ENCODE measurements around the gene OR6Q1.

Gene OR6Q1

GRCh38 chr11:58046231-58046630, 15.5 kb downstream of the OR6Q1 start:
- no peak overlapping the region for H3K4me3 Mint-ChIP-seq
- H3K36me3 Mint-ChIP-seq (ENCODE audit: low read depth): no peaks in the 10 kb centered on the region
- DNase-seq: no peak
- no peak overlapping the region for H3K27ac Mint-ChIP-seq
- peaks cover 8% of the 10 kb centered on the region for H3K27me3 Mint-ChIP-seq (ENCODE audit: low read depth, poor library complexity)
- no peaks in the 10 kb centered on the region for H3K4me1 Mint-ChIP-seq
- H3K9me3 Mint-ChIP-seq: peaks cover 4% of the 10 kb centered on the region
- TF ChIP-seq CTCF (IDR thresholded peaks at IDR 0.05): no peak

GRCh38 chr11:58047818-58048217, 17.1 kb downstream of the OR6Q1 start:
- H3K4me1 Mint-ChIP-seq: no peaks in the 10 kb centered on the region
- peaks cover 8% of the 10 kb centered on the region for H3K27me3 Mint-ChIP-seq (ENCODE audit: low read depth, poor library complexity)

GRCh38 chr11:58055806-58056401, 25.2 kb downstream of the OR6Q1 start:
- H3K36me3 Mint-ChIP-seq (ENCODE audit: low read depth): no peaks in the 10 kb centered on the region
- H3K9me3 Mint-ChIP-seq: no peaks in the 10 kb centered on the region
- DNase-seq: no peak
- peaks cover under 1% of the 10 kb centered on the region for H3K27me3 Mint-ChIP-seq (ENCODE audit: low read depth, poor library complexity)
- no peak overlapping the region for H3K27ac Mint-ChIP-seq
- H3K4me1 Mint-ChIP-seq: peaks cover 7% of the 10 kb centered on the region
- H3K4me3 Mint-ChIP-seq: no peak overlapping the region
- no peak for TF ChIP-seq CTCF (IDR thresholded peaks at IDR 0.05)

More at GRCh38 chr11:58047818-58048217, 17.1 kb downstream of the OR6Q1 start:
- no peak for TF ChIP-seq CTCF (IDR thresholded peaks at IDR 0.05)
- Mint-ChIP-seq H3K4me3 (no peak overlapping the region), H3K27ac (no peak overlapping the region), H3K9me3 (peaks cover 4% of the 10 kb centered on the region), H3K36me3 (ENCODE audit: low read depth) (no peaks in the 10 kb centered on the region)
- DNase-seq: no peak

GRCh38 chr11:58057481-58057880, 26.7 kb downstream of the OR6Q1 start:
- Mint-ChIP-seq H3K4me1 (peaks cover 7% of the 10 kb centered on the region), H3K4me3 (no peak overlapping the region), H3K9me3 (no peaks in the 10 kb centered on the region), H3K27me3 (ENCODE audit: low read depth, poor library complexity) (peaks cover 3% of the 10 kb centered on the region), H3K27ac (no peak overlapping the region), H3K36me3 (ENCODE audit: low read depth) (no peaks in the 10 kb centered on the region)
- no peak for DNase-seq
- TF ChIP-seq CTCF (IDR thresholded peaks at IDR 0.05): no peak

- Mint-ChIP-seq H3K27ac (peak overlapping the region; percentile 60), H3K9me3 (no peaks in the 10 kb centered on the region), H3K36me3 (ENCODE audit: low read depth) (no peaks in the 10 kb centered on the region), H3K4me3 (no peak overlapping the region), H3K27me3 (ENCODE audit: low read depth, poor library complexity) (peaks cover 3% of the 10 kb centered on the region), H3K4me1 (peaks cover 7% of the 10 kb centered on the region)
- no peak for TF ChIP-seq CTCF (IDR thresholded peaks at IDR 0.05)
- no peak for DNase-seq
Measured at GRCh38 chr11:58058276-58059006, 27.7 kb downstream of the OR6Q1 start.

GRCh38 chr11:58059007-58059350, 28.2 kb downstream of the OR6Q1 start:
- H3K27me3 Mint-ChIP-seq (ENCODE audit: low read depth, poor library complexity): peaks cover 3% of the 10 kb centered on the region
- DNase-seq: no peak
- TF ChIP-seq CTCF (IDR thresholded peaks at IDR 0.05): no peak
- no peaks in the 10 kb centered on the region for H3K36me3 Mint-ChIP-seq (ENCODE audit: low read depth)
- H3K27ac Mint-ChIP-seq: peak overlapping the region; percentile 60
- H3K9me3 Mint-ChIP-seq: no peaks in the 10 kb centered on the region
- no peak overlapping the region for H3K4me3 Mint-ChIP-seq
- peaks cover 7% of the 10 kb centered on the region for H3K4me1 Mint-ChIP-seq
